GM12865 (cell line): Measurements from ENCODE around the gene CDH4.

Source experiments
- DNase-seq: peaks from one replicate; pipeline ENCODE4 v3.0.0; 2010; ENCODE audit warnings: low read depth
- H3K4me3 ChIP-seq: 2 replicates; pipeline ENCODE4 v1.5.1; 2011; ENCODE audit warnings: mild to moderate bottlenecking, low read depth, low read length, control low read depth
- CTCF ChIP-seq: IDR thresholded peaks from 2 replicates; pipeline ENCODE4 v1.5.1; 2011; ENCODE audit warnings: low read length, control low read depth, low read depth, inconsistent platforms; ENCODE audit not compliant: insufficient read depth; ENCODE audit errors: missing control alignments

CDH4 gene

GRCh38 chr20:61788343-61788742 lies 536.3 kb downstream of the CDH4 start:
- DNase-seq: no peak
- H3K4me3 ChIP-seq: no peak overlapping the region
- TF ChIP-seq CTCF: no peak

GRCh38 chr20:61789329-61789728 lies 537.3 kb downstream of the CDH4 start:
- TF ChIP-seq CTCF: no peak
- H3K4me3 ChIP-seq: no peak overlapping the region
- DNase-seq: no peak

- no peak overlapping the region for H3K4me3 ChIP-seq
- no peak for TF ChIP-seq CTCF
- DNase-seq: no peak
Measured at GRCh38 chr20:61790116-61790827, 538.2 kb downstream of the CDH4 start.

GRCh38 chr20:61791995-61792394 lies 539.9 kb downstream of the CDH4 start:
- TF ChIP-seq CTCF: no peak
- no peak for DNase-seq
- H3K4me3 ChIP-seq: no peak overlapping the region

- H3K4me3 ChIP-seq: no peak overlapping the region
- DNase-seq: no peak
- no peak for TF ChIP-seq CTCF
Measured at GRCh38 chr20:61795669-61796630, 543.9 kb downstream of the CDH4 start.

- no peak for TF ChIP-seq CTCF
- H3K4me3 ChIP-seq: no peak overlapping the region
- DNase-seq: no peak
Measured at GRCh38 chr20:61796738-61797137, 544.7 kb downstream of the CDH4 start.
